A549 treated with AZD9567 at 1 μM for 4 hours (cell line): ENCODE results near the gene SIRPA. TPM values are rescaled to one million over a fixed set of nuclear protein-coding genes. Genes with fewer than 3 reads are reported as not detected.

Experiments used
- total RNA-seq: library from RNA; stranded (reverse); fragments of 200-300 nt; extraction: Qiagen RNA extraction; gene quantifications from 5 replicates; pipeline ENCODE4 v1.2.3, GENCODE V29; 2022; ENCODE audit not compliant: insufficient read depth

SIRPA gene
- 20.0 to 24.0 TPM (median 21.0 TPM) in 5 replicates for total RNA-seq

GRCh38 chr20:1894951-1895673 is at the start of gene SIRPA:
Gene SIRPA, plus strand, starts transcription at chr20:1895407. Its CDS starts 41 bp downstream, at chr20:1895448.

Other genes with a start within 250 kb of the SIRPA start
- not detected in 5 replicates for gene SIRPG, start 237.6 kb upstream of the SIRPA start, total RNA-seq
- gene PDYN, start 98.7 kb downstream of the SIRPA start, total RNA-seq: 0.02 TPM in 1 of 5 replicates, not detected in the others
- 11.0 to 14.4 TPM (median 12.5 TPM) in 5 replicates for gene STK35, start 206.4 kb downstream of the SIRPA start, total RNA-seq